Activated CD4-positive, alpha-beta T cell treated with anti-CD3 and anti-CD28 coated beads, Interleukin-2, amount 50 U/mL, for 4 hours (primary cell): ENCODE data around the gene ABCE1.

ENCODE experiments used
- DNase-seq, 2 experiments: peaks; one replicate each; pipeline ENCODE4 v3.0.0-alpha.2; 2020

ABCE1 gene

GRCh38 chr4:145097821-145098674 is at the start of gene ABCE1, which contains the start of gene ANAPC10:
Gene ABCE1, plus strand, starts transcription at chr4:145098311. Its CDS starts 6,102 bp downstream, at chr4:145104413.
Gene ANAPC10, minus strand, starts transcription at chr4:145098196. Its CDS starts 2,097 bp downstream, at chr4:145096099.
- DNase-seq = peak; percentile 96

GRCh38 chr4:145048817-145049216 is 49.3 kb upstream of the ABCE1 start:
- DNase-seq = no peak

DNA sequence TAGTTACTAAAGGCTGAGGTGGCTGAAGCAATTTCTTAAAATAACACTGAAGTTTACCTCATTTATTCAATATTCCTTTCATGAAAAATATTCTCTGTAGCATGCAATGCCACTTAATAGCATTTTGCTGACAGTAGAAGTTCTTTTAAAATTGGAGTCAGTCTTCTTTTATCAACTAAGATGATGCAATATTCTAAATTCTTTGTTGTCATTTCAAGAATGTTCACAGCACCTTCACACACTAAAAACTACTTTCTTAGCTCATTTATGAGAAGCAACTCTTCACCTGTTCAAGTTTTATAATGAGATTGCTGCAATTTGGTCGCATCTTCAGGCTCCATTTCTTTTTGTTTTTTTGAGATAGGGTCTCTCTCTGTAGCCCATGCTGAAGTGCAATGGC is 48.9 kb upstream of the ABCE1 start:
- no peak for DNase-seq

DNA sequence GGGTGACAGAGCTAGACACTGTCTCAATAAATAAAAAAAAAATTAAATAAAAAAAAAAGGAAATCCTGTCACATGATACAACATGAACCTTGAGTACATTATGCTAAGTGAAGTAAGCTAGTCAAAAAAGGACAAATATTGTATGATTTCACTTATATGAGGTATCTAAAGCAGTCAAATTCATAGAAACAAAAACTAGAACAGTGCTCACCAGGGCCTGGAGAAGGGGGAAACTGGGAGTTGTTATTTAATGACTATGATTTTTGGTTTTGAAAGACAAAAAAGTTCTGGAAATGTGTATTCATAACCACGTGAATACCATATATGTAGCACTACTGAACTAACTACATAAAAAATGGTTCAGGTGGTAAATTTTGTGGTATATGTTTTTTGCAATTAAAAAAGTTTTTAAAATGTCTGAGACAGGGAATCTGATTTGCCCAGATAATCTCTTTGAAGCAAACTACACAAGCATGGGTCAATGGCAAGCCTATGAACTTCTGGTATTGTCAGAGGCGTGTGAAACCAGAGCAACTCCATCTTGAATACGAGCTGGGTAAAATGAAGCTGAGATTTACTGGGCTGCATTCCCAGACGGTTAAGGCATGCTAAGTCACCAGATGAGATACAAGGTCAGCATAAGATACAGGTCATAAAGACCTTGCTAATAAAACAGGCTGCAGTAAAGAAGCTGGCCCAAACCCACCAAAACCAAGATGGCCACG is 42.4 kb upstream of the ABCE1 start:
- DNase-seq = no peak

- no peak for DNase-seq
Observed at GRCh38 chr4:145056325-145057130, 41.6 kb upstream of the ABCE1 start.

DNA sequence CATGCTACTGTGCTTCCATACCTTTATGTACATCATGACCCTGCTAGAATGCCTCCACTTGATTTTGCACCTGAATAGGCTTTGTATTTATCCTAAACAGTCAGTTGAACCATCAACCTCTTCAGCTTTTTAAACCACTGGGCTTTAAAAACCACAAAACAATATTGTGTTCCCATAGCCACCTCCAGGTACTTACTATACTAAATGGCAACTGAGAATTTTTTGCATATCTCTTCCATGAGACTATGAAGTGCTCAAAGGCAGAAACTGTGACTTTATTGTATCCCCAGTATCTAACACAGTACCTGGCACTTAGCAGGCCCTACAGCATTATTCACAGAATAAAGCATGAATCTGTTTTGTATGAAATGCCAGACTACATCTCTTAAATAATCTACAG is 39.9 kb upstream of the ABCE1 start:
- DNase-seq = no peak

- DNase-seq = no peak
Observed at GRCh38 chr4:145061318-145061920, 36.7 kb upstream of the ABCE1 start.

DNA sequence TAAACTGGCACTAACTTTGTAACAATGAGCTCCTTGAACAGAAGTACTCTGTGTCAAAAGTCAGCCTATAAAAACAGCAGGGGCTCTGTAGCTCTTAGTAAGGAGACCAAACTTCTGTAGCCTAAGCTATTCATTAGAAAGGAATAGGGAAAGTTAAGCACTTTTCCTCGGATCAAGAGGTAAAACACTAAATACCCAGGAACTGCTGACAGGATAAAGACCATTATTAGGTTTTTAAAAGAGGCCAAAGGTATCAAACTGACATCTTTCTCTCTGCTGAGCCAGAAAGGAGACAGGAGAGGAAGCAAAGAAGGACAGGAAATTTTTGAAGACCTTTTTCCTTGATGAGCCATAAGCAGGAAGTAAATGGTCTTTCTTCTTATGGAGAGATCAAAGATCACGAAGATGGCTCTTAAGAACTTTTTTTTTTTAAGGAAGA is 32.0 kb upstream of the ABCE1 start:
- no peak for DNase-seq

DNA sequence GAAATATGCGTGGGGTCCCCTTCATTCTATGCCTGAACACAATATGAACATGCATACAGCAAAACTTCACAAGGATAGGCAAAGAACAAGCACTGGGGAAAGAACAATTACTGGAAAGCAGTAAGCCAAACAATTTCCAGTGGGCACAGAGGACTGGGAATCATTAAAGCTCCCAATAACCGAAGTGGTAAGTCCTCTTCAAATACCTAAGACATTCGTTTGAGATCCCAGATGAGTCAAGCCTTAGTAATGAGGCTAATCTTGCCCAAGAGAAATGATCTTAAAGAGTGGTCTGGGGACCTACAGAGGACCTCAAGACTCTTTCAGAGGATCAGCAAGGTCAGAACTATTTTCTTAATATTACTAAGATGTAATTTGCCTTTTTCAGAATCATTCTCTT is 28.8 kb upstream of the ABCE1 start:
- no peak for DNase-seq

DNA sequence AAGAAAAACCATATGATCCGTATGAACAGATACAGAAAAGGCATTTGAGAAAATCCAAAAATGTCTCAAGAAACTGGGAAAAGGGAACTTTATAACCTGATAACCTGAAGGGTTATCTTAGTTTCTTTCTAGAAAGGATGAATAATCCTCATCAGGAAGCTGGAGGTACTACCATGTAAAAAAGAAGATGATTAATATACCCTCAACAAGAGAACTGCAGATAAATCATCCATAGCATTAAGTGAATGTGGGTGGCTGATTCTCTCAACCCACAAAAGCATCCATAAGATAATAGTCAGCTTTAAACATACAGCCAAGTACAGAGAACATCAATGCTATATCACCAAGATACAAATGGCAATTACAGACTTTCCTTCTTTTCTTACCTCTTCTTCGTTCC is 26.6 kb upstream of the ABCE1 start:
- DNase-seq = no peak

DNA sequence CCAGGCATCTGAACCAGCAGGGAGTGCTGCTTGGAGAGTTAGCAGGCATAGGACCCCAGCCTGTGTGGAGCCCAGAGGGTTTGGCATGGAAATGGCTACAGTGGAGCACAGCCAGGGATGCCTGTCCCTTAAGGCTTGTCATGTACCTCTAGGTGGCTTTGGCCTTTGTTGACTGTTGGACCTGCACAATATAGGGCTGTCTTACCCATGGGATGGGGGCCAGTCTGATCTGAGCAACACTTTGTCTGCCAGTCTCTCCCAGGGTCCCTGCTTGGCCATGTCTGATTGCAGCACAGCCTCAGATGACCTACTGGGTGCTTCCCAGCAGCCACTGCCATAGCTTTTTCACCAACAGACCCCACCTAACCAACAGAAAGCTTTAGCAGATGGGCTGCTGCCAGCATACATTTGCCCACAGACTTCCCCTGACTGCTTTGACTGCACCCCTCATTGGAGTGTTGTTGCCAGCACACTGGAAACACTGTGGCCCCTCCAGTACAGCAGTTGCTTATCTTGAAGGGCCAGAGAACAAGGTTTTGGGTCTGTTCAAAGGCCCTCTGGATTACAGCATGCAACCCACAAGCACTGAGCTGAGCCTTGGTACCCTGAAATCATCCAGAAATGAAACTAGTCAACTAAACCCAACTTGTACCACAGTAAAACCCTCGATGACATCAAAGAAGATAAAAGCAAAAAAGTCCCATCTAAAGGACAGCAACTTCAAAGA is 22.2 kb upstream of the ABCE1 start:
- no peak for DNase-seq

DNA sequence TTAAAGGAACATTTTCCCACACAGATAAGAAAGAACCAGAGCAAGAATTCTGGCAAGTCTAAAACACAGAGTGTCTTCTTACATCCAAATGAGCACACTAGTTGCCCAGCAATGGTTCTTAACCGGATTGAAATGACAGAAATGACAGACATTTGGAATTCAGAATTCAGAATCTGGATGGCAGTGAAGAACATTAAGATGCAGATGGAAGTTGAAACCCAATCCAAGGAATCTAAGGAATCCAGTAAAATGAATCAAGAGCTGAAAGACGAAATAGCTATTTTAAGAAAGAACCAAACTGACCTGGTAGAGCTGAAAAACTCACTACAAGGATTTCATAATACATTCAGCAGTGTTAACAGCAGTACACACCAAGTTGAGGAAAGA is 21.6 kb upstream of the ABCE1 start:
- DNase-seq = no peak

- DNase-seq = no peak
Observed at GRCh38 chr4:145081756-145082155, 16.4 kb upstream of the ABCE1 start.

DNA sequence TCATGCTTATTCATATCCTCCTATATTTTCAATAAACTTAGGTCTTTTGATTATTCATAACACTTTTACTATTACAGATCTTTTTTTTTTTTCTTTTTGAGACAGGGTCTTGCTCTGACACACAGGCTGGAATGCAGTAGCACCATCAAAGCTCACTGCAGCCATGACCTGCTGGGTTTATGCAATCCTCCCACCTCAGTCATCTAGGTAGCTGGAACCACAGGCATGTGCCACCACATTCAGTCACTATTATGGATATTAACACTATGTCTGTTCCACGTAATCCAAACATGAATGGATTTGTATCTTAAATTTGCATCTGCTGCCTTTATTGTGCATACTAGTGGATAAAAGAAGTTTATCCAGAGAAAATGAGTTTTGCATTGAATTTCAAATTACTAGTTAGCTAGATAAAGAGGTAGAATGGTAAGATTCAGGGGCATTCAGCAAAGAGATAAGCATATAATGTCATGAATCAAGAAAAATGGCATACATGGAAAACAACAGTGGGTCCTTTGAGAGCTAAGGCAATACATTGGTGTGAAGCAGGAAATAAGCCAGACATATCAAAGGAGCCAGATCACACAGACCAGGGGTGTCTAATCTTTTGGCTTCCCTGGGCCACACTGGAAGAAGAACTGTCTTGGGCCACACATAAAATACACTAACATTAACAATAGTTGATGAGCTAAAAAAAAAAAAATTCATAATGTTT is 14.1 kb upstream of the ABCE1 start:
- DNase-seq = no peak

- DNase-seq = no peak
Observed at GRCh38 chr4:145090380-145090779, 7.7 kb upstream of the ABCE1 start.

- no peak for DNase-seq
Observed at GRCh38 chr4:145093638-145094037, 4.5 kb upstream of the ABCE1 start.

GRCh38 chr4:145097331-145097820 is 735 bp upstream of the ABCE1 start:
- no peak for DNase-seq

GRCh38 chr4:145098675-145099037 is 545 bp downstream of the ABCE1 start:
- DNase-seq = peak; percentile 33 to 48

DNA sequence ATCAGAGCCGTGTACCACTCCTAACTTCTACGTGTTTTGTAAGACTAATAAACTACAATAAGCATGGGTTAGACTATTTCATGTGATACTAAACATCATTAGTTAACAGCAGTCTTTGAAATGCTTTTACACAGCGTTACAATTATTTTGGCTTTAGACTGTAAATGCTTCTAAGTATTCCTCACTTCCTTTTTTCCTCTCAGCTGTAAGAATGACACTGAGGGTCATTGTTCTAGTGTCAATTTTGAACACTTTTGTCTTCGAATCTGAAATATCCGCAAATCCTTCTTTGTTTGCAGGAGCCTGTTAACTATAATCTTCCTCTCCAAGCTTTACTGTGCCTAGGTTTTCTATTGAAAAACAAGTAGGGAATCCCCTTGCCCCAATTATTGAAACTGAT is 1.5 kb downstream of the ABCE1 start:
- DNase-seq = no peak

DNA sequence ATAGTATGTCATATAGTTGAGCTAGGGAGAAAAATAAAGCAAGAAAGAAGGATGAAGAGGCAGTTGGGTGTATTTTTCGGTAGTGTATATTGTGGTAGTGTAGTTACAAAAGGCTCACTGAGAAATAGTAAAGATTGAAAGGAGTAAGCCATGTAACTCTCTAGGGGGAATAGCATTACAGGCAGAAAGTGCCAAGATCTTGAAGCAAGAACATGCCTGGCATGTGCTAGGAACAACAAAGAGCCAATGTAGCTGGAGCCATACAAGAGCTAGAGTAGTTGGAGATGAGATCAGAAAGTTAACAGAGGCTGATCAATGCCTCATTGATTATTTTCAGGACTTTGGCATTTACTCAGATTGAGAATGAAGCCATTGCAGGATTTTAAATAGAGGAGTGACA is 3.0 kb downstream of the ABCE1 start:
- no peak for DNase-seq

GRCh38 chr4:145102619-145103018 is 4.5 kb downstream of the ABCE1 start:
- no peak for DNase-seq
